DOHH2 (cell line): ENCODE data around the gene PPP4R1.

Source experiments
- EZH2phosphoT487 ChIP-seq: fragments of 200-600 bp; sonication (generic); IDR thresholded peaks from 2 replicates; pipeline ENCODE4 v1.6.1; 2017; ENCODE audit warnings: borderline replicate concordance, mild to moderate bottlenecking, antibody characterized with exemption, low read length, moderate library complexity, mixed read lengths
- TF ChIP-seq, protein P1 (sequence below): fragments of 200-600 bp; sonication (generic); IDR thresholded peaks from one replicate; pipeline ENCODE4 v1.5.1; 2014; ENCODE audit warnings: antibody characterized with exemption, mild to moderate bottlenecking, low read depth, low read length; ENCODE audit not compliant: poor library complexity, severe bottlenecking

GRCh38 chr18:9608298-9608697 is 6.1 kb downstream of the PPP4R1 start:
- TF ChIP-seq, protein P1, sequence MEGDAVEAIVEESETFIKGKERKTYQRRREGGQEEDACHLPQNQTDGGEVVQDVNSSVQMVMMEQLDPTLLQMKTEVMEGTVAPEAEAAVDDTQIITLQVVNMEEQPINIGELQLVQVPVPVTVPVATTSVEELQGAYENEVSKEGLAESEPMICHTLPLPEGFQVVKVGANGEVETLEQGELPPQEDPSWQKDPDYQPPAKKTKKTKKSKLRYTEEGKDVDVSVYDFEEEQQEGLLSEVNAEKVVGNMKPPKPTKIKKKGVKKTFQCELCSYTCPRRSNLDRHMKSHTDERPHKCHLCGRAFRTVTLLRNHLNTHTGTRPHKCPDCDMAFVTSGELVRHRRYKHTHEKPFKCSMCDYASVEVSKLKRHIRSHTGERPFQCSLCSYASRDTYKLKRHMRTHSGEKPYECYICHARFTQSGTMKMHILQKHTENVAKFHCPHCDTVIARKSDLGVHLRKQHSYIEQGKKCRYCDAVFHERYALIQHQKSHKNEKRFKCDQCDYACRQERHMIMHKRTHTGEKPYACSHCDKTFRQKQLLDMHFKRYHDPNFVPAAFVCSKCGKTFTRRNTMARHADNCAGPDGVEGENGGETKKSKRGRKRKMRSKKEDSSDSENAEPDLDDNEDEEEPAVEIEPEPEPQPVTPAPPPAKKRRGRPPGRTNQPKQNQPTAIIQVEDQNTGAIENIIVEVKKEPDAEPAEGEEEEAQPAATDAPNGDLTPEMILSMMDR: no peak
- no peak for TF ChIP-seq EZH2phosphoT487
